Umbilical cord (tissue), 2 donors: ENCODE measurements around the gene UBTD1. TPM values are rescaled to one million over a fixed set of nuclear protein-coding genes. Genes with fewer than 3 reads are reported as not detected.
"Not testable (repeated sequence)": the region's sequence is repeated elsewhere in the genome, so short reads cannot be mapped to it uniquely, and the experiment has no call there.

ENCODE experiments used
- DNase-seq: peaks from one replicate; pipeline ENCODE4 v3.0.0-alpha.2; 2015; ENCODE audit warnings: low spot score
- total RNA-seq: library from RNA; depleted of rRNA; stranded (reverse); fragments of >200 nt; gene quantifications from one replicate; pipeline ENCODE4 v1.2.3, GENCODE V29; 2014; ENCODE audit warnings: low replicate concordance; ENCODE audit not compliant: insufficient read depth

Gene UBTD1
- total RNA-seq, 1 donor from 2014 or later: 16.9 TPM

DNA sequence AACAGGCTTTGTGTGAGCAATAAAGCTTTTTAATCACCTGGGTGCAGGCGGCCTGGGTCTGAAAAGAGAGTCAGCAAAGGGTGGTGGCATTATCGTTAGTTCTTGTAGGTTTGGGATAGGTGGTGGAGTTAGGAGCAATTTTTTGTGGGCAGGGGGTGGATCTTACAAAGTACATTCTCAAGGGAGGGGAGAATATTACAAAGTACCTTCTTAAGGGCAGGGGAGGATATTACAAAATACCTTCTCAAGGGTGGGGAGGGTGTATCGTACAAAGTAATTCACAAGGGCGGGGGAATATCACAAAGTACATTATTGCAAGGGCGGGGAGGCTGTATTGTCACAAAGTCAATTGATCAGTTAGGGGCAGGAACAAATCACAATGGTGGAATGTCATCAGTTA, 63.6 kb downstream of the UBTD1 start:
- not testable (repeated sequence) for DNase-seq

DNA sequence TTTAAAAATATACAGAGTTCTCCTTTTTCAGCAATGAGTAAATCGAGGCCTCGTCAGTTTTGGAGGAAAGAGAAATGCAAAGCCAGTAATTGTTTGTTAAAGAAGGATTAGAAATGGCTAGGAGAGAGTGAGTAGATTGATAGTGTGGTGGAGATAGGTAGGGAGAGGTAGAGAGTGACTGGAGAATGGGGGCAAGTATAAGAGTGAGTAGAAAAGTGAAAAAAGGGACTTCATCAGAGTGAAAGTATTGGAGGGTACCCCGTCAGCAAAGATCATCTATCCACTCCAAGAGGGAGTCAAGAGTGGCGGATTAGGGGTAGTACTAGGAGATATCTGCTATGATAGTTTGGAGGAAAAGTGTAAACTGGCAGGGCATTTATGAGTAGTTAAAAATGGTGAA, 64.6 kb downstream of the UBTD1 start:
- no peak for DNase-seq

DNA sequence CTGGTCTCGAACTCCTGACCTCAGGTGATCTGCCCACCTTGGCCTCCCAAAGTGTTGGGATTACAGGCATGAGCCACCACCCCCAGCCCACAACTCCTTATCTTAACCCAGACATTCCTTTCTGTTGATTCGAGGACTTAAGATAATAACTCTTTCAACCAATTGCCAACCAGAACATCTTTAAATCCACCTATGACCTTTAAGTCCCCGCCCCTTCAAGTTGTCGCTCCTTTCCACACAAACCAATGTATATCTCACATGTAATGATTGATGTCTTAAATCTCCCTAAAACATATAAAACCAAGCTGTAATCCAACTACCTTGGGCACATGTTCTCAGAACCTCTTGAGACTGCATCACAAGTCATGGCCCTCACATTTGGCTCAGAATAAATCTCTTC, 66.1 kb downstream of the UBTD1 start:
- DNase-seq: no peak

DNA sequence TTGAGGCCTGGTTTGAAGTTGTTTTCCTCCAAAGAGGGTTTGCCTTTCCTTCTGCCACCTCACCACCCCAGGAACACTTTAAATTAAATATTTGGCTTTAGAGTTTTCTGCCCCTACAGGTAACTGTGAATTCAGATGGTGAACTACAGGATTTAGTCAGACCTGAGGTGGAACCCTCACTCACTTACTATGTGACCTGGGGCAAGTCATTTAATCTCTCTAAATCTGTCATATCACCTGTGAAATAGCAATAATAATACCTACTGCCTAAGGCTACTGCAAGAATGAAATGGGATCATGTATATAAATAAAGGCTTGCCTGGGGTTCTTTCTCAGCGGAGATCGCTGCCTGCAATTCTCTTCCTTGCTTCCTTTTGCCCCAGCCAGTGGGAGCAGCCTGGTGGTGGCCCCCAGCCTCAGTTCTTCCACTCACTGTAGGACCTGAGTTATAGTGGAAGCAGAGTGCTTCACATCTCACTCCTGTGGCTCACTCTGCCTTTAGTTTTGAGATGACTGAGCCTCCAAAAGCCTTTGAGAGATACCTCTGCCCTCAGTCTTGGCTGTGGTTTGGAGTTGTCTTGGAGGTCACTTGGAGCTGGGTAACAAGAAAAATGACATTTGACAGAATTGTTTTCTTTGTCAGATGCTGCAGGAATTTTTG, 67.7 kb downstream of the UBTD1 start:
- DNase-seq: no peak

DNA sequence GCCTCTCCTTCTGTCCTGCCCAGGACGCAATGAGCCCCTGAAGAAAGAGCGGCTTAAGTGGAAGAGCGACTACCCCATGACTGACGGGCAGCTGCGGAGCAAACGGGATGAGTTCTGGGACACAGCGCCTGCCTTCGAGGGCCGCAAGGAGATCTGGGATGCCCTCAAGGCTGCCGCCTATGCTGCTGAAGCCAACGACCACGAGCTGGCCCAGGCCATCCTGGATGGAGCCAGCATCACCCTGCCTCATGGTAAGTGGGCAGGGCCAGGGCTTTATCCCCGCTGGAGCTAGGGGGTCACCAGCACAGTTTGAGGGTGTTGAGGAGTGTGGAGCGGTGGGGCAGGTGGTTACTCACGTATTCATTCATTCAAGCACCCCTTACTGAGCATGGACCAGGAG, 69.2 kb downstream of the UBTD1 start:
- DNase-seq: no peak

DNA sequence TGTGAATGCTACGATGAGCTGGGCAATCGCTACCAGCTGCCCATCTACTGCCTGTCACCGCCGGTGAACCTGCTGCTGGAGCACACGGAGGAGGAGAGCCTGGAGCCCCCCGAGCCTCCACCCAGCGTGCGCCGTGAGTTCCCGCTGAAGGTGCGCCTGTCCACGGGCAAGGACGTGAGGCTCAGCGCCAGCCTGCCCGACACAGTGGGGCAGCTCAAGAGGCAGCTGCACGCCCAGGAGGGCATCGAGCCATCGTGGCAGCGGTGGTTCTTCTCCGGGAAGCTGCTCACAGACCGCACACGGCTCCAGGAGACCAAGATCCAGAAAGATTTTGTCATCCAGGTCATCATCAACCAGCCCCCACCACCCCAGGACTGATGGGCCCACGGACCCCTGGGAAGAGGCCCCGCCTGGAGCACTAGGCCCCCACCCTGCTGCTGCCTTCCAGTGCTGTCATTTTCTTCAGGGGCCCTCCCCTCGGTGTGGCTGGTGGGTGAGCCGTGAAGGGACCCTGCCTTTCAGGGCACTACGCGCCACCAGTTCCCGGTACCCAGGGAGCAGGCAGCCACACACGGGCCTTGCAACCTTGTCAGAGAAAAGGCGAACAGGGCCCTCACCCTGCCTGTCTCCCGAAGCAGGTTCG, 71.5 kb downstream of the UBTD1 start:
- DNase-seq: no peak

DNA sequence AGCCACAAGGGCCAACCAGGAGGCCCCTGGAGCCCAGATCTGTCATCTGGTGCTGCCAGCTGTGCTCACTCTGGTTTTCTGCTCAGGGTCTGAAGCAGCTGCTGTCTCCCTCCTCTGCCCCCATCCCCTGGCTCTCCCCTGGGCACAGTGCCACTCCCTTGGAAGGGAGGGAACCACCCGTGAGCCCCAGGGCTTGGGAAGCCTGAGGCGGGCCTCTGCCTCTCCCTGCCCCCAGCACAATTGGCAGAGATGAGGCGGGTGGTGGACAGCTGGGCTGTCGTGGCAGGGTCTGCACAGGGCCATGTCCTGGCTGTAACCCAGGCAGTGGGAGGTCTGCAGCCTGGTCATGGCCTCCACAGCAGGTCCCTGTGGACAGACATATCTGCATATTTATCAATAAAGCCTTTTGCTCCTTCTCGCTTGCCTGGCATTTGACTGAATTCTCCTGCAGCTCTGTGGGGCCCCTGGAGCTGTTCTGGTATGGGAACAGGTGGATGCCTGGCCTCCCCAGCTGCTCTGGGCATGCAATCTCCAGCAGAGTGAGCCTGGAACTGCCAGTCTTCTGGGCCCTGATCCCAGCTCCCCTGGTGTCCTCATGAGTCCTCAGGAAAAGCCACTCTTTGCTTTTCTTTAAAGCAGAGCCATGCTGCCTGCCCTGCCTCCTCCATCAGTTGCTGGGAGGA, 72.2 kb downstream of the UBTD1 start:
- DNase-seq: no peak

DNA sequence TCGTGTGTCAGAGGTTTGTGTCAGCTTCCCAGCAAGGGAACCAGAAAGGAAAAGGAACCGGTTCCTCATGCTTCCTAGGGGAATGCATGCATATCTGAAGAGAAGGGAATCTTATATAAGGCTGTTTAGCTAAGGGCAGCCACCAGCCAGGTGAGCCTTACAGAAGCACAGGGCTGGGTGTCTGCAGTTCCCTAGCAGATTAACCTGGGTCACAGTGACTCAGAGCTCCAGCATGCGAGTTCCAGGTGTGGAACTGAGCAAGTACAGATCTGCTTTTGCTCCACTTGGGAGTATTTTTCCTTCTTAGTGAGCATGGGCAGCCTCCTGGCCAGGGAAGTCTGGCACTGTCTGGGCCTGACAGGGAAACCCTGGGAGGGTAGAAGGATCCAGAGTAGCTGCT, 72.9 kb downstream of the UBTD1 start:
- peak; percentile 55 for DNase-seq

DNA sequence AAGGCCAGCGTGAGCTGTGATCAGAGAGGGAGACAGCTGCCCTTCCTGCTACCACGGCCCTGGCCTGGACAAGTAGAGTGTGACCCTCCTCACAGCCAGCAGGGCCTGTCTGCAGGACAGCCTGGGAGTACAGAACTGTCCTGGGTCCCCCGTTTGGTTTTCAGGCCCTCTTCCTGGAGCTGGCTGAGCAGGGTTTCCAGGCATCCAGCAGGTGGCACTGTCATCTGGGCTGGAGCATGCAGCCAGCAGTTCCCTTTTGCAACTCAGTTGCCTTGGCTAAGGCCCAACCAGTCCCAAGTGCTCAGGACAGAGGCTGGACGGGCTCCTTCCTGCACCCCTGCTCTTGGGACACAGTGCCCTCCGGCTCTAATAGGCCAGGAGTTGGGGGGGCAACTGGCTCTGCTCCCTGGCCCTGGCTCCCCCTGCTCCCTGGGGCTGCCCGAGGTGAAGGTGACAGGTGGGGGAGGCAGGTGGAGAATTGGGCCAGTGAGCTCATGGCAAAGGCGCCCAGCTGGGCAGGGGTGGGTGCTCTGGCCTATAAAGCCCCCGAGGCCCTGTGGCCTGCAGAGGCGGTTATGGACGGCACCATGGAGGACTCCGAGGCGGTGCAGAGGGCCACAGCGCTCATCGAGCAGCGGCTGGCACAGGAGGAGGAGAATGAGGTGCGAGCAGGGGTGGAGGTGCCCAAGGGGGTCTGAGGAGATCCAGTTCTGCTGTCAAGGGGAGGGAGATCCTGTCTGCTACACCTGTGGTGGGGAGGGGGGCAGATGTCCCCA, 73.7 kb downstream of the UBTD1 start, which contains the start of gene ANKRD2:
Gene ANKRD2, plus strand, starts transcription at position 566 of the 776 bp plus-strand sequence. Its CDS starts 10 bp downstream, at position 576.
- DNase-seq: peak; percentile 70

DNA sequence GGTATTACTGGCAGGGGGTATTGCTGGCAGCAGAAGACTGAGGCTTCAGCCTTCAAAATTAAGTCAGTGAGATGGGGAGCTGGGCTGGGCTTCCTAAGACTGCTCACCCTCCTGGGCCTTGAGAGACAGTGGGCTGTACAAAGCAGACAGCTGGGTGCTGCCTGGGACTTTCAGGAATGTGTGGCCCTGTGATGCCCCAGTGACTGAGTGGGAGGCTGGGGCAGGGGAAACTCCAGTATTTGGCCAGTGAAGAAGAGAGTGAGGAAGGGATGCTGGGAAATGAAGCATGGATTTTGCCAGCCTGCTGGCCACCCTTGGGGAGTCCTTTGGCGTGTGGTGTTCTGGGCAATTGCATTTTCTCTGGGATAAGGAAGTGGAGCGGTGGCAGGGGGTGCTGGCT, 74.3 kb downstream of the UBTD1 start:
- no peak for DNase-seq

DNA sequence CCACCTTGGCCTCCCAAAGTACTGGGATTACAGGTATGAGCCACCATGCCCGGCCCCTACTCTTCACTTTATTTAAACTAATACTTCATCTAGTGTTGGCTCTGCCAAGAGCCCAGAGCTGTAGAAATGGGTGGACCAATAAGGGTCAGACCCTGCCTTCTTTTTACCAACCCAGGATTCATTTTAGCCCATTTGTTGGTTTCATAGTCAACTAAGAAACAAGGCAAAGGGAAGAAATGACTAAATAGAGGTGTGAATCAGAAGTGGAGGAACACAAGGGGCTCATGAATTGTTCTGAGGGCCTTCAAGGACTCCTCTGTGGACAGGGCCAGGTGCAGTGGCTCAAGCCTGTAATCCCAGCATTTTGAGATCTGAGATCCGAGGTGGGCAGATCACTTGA, 74.9 kb downstream of the UBTD1 start:
- DNase-seq: no peak

DNA sequence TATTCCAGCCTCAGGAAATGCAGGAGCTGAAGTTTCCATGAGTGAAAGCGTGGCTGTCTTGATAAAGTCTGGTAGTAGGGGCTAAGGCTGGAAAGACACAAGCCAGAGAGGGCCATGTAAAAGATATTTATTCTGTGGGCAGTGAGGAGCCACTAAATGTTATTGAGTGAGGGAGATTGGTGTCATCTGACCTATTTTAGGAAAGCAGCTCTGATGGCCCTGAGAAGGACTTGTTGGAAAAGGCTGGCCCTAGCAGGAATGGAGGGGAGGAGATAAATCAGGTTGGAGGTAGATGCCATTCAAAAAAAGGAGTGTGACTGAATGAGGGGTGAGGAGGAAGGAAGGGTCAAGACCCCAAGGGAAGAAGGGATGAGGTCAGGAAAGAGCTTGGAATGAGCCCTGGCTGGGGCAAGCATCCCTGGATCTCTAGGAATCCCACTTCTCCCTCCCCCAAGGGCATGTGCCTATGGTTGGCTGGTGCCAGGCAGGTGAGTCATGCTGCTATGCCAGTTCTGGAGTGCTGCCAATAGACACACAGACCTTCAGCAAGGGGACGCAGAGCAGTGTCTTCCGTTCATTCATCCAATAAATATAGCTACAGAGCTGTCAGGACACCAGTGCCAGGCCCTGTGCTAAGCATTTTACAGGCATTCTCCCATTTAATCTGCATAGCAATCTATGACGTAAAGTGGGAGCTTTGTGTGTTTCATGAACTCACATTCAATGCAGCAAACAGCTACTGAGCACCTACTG, 75.8 kb downstream of the UBTD1 start:
- DNase-seq: peak; percentile 65

DNA sequence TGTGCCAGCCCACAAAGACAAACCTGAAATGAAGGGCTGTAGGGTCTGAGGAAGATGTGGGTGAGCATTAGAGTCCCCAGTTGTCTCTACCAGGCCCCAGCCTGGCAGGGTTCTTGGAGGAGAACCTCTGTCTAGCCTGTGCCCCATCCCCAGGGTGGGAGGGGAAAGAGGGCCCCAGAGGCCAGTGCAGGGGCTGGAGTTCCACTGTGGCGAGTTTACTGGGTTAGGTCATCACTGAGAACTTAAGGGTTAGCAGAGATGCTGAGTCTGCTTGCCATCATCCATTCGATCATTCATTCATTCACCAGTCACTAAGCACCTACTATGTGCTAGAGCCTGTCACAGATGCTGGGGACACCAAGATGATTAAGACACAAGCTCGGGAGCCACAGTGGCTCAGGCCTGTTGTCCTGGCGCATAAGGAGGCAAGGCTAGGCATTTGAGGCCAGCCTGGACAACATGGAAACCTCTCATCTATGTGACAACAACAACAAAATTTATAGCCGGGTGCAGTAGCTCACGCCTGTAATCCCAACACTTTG, 76.5 kb downstream of the UBTD1 start:
- DNase-seq: peak; percentile 27

DNA sequence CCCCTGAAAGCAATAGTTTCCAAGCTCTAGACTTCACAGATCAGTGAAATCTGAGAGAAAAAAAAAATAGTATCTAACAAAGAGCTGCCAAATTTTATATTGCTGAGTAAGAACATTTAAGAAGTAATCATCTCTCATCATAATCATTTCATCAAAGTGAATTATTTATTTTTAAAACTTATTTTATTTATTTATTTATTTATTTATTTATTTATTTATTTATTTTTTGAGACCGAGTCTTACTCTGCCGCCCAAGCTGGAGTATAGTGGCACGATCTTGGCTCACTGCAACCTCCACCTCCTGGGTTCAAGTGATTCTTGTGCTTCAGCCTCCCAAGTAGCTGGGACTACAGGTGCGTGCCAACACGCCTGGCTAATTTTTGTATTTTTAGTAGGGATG, 77.8 kb downstream of the UBTD1 start:
- DNase-seq: not testable (repeated sequence)

DNA sequence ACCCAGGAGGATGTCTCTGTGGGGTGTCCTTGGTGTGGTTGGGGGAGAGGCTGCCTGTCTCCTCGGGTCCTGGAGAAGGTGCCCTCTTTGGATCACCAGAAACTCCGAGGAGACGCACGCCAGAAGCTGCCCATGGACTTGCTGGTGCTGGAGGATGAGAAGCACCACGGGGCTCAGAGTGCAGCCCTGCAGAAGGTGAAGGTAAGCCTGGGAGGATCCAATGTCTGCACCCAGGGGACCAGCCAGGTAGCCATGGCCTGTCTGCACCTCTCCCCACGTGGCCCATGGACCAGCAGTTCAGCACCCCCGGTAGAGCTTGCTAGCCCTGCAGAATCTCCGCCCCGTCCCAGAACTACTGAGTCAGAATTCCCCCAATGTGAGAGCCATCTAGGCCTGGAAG, 79.0 kb downstream of the UBTD1 start:
- no peak for DNase-seq

DNA sequence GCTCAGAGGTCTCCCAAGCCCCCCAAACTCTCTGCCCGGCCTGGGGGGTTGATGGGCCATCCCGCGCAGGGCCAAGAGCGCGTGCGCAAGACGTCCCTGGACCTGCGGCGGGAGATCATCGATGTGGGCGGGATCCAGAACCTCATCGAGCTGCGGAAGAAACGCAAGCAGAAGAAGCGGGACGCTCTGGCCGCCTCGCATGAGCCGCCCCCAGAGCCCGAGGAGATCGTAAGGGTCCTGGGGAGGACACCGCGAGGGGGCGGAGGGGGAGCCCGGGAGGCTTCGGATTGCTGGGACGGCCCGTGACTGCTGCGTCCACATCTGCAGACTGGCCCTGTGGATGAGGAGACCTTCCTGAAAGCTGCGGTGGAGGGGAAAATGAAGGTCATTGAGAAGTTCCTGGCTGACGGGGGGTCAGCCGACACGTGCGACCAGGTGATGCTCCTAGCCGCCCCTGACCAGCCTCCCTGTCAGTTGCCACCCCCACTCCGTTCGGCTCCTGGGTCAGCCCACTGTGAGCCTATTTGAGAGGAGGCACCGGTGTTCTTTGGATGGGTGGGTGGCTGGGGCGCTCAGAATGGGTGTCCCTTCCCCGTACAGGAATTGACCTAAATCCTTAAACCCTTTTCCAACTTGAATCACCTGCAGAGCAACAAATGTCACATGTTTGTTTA, 79.6 kb downstream of the UBTD1 start:
- DNase-seq: no peak

DNA sequence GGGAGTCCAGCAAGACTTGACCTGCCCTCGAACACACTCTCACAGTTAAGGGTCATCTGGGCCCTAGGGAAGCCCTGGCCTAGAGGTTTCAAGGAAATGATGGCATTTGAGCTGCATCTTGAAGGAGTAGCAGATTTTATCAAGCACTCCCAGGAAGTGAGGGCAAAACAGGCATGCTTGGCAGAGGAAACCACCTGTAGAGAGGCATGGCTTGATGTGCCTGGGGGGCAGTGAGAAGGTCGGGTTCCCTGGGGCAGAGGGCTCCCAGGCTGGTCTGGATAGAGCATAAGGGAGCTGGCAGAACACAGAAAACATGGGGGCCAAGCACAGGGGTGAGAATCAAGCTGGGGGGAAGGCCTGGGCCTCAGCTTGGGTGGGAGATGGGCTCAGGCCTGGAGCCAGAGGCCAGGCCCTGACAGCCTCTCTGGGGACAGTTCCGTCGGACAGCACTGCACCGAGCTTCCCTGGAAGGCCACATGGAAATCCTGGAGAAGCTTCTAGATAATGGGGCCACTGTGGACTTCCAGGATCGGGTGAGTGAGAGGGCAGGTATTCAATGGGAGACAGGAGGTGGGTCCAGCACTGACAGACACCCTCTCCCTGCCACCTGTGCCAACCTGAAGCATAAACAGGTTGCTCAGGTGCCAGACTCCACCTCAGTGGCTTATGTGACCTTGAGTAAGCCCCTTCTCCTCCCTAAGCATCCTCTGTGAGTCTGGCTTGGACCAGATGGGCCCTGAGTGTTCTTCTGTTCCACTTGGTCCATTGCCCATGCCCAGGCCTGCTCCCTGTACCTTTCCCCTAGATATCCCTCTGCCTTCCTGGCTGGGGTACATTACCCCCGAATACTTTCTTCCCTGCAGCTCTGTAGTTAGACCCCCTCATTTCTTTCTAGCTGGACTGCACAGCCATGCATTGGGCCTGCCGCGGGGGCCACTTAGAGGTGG, 82.0 kb downstream of the UBTD1 start:
- DNase-seq: no peak

DNA sequence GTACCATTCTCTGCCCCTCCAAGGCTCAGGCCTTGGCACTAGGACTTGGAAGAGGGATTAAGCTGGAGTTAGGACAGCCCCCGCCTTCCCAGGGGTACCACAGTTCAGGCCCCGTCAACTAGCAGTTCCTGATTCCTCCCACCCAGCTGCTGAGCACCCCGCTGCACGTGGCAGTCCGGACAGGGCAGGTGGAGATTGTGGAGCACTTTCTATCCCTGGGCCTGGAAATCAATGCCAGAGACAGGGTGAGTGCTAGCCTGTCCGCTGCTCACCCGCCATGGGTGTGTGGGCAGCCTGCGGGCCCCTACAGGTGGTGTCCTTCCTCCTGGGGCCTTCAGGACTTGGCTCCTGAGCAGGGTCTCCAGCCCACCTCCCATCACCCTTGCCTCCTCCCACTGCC, 83.4 kb downstream of the UBTD1 start:
- DNase-seq: no peak

DNA sequence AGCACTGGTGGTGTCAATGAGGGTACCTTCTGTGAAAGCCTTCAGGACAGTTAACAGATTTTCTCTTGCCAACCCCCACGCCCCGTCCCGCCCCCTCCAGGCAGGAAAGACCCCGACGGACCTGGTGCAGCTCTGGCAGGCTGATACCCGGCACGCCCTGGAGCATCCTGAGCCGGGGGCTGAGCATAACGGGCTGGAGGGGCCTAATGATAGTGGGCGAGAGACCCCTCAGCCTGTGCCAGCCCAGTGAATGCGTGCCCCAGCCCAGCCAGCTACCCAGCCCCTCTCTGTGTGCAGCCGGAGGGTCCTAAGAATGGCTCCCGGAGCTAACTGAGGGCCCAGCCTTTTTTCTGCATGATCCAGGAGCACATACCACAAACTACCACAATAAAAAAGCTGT, 84.8 kb downstream of the UBTD1 start:
- DNase-seq: no peak
